HG03159 (cell line): ENCODE results near the gene WDPCP.
"Not testable (repeated sequence)": the region's sequence is repeated elsewhere in the genome, so short reads cannot be mapped to it uniquely, and the experiment has no call there.

Source experiments
- ATAC-seq: cut with Tn5 transposase; IDR thresholded peaks from one replicate; pipeline ENCODE4 v1.9.1; 2021; ENCODE audit warnings: mild to moderate bottlenecking, moderate library complexity; ENCODE audit not compliant: unreplicated experiment

WDPCP gene

GRCh38 chr2:63588385-63589147 lies at the start of gene WDPCP, which contains the start of gene MDH1:
Gene WDPCP (minus strand): TSS chr2:63588477. CDS start chr2:63588271, 206 bp downstream.
Gene MDH1 (plus strand): TSS chr2:63588963. CDS start chr2:63589044, 81 bp downstream.
- peak; percentile 87 for ATAC-seq

DNA sequence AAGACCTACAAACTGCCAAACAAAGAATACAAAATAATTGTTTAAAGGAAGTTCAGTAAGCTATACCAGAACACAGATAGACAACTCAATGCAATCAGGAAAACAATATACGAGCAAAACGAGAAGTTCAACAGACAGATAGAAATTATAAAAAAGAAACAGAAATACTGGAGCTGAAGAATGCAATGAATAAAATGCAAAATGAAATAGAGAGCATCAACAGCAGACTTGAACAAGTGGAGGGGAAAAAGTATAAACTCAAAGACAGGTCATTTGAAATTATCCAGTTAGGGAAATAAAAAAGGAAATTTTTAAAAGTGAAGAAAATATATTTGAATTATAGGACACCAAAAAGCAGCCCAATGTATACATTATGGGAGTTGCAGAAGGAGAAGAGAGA lies 44.1 kb upstream of the WDPCP start:
- no peak for ATAC-seq

GRCh38 chr2:63631501-63631900 lies 43.2 kb upstream of the WDPCP start:
- ATAC-seq = no peak

- ATAC-seq = no peak
These were observed 40.2 kb upstream of the WDPCP start for GRCh38 chr2:63628403-63628942.

DNA sequence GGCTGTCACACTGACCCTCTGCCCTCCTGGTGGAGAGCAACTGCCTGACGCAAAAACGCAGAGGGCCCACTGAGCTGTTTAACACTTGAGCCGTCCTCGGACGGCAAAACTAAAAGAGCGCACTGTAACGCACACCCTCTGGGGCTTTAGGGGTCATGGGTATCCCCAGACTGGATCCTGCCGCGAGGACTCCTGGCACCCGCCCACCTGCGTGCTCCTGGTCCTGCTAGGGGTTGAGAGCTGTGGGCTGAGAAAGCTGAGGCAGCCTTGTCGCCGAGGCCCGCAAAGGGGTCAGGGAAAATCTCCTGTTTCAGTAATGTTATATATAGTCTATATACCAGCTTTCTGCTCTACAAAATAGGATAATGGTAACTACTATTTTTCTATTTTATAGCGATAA lies 39.6 kb upstream of the WDPCP start:
- no peak for ATAC-seq

DNA sequence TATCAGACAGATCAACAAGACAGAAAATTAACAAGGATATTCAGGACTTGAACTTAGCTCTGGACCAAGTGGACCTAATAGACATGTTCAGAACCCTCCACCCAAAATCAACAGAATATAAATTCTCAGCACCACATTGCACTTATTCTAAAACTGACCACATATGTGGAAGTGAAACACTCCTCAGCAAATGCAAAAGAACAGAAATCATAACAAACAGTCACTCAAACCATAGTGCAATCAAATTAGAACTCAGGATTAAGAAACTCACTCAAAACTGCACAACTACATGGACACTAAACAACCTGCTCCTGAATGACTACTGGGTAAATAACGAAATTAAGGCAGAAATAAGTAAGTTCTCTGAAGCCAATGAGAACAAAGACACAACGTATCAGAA lies 35.5 kb upstream of the WDPCP start:
- not testable (repeated sequence) for ATAC-seq

DNA sequence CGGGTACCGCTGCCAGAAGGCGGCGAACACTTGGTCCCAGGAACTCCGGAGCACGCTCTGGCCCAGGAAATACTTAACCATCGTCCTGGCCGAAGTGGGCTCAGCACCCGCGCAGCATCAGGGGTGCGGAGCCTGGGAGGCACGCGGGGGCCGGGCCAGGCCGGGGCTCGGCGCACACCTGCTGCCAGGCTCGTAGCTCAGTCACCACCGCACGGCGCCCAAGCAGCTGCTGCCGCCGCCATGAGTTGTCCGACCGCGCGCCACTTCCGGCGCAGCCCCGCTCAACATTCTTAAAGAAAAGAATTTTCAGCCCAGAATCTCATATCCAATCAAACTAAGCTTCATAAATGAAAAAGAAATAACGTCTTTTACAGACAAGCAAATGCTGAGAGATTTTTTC lies 34.5 kb upstream of the WDPCP start:
- no peak for ATAC-seq

DNA sequence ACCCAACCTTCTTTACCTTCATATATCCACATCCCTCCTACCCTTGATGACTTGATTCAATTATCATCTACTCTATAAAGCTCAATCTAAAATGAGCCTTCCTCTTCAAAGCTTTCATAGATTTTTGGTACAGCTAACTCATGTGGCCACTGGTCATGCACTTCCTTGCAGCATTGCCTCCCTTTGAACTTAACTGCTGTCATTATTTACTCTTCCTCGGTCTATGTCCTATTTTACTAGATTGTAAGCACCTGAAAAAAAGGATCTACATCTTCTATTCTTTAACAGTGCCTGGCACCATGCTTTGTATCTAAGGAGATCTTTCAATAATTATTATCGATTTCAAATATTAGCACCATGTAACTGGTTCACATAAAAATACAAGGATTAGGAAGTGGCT lies 31.1 kb upstream of the WDPCP start:
- ATAC-seq = no peak

DNA sequence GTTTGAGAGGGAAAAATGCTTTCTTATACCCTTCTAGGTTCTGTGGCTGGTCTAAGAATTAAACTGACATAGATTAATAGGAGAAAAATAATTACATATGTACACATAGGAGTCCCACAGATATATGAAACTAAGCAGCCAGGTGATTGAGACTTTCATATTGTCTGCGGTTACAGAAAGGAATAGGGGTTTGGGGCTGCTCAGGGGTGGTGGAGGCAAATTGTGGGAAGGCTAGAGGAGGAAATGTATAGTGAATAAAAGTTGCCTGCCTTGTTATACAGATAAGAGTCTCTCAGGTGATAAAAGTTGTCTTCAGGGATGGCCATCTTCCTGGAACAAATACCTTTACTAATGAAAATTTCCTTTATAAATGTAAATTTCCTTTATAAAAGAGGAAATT lies 29.1 kb upstream of the WDPCP start:
- ATAC-seq = no peak

DNA sequence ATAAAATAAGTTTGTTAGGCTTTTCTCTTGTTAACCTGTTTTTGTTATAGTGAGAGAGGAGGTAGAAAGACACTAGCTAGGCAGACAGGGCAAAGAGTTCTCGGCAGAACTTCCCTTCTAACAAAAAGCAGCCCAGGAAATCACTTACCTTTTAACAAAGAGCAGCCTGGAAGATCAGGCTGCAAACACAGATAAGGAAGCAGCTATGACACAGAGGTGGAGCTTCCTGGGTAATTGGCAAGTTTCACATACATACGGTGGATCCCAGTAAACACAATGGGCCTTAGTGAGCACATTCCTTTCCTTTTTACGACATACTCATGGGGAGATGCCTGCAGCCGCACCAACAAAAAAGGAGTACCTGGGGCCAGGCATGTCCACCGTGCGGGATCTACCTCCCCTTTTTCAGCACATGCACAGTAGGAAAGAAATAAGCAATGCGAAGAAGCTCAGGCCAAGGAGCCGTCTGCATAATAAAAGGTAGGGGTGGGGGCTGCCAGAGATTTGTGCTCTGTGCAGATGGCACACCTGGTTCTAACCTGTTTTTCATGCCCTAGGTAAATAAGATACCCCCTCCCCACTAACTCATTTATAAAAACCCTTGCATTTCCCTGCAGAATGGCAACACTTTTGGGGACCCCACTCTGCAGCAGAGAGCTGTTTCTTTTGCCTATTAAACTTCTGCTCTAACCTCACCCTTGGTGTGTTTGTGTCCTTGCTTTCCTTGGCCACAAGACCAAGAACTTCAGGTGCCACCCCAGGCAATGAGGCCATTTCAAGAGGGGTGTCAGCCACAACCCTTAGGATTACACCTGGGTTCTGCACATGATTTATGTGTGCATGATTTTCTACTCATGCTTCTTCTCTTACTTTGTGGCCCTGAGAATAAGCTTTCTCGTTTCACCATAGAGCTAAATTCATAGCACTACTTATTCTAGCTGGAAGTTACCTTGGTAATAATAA lies 27.0 kb upstream of the WDPCP start:
- no peak for ATAC-seq

- no peak for ATAC-seq
These were observed 26.2 kb upstream of the WDPCP start for GRCh38 chr2:63614448-63614968.

- no peak for ATAC-seq
These were observed 25.2 kb upstream of the WDPCP start for GRCh38 chr2:63613391-63613901.

- no peak for ATAC-seq
These were observed 22.2 kb upstream of the WDPCP start for GRCh38 chr2:63610525-63610924.

- ATAC-seq = not testable (repeated sequence)
These were observed 20.6 kb upstream of the WDPCP start for GRCh38 chr2:63608865-63609264.

DNA sequence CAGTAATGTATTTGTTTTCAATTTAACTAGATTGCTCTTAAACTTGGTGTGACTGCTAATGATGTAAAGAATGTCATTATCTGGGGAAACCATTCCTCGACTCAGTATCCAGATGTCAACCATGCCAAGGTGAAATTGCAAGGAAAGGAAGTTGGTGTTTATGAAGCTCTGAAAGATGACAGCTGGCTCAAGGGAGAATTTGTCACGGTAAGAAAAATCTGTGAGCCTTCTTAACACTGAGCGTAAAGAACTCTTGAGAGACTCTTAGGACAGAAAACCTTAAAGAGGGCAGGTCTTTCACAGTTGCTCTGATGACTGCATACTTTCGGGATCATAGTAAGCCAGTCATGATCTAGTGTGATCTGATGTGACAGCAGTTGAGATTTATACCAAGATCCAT lies 16.4 kb upstream of the WDPCP start:
- no peak for ATAC-seq

DNA sequence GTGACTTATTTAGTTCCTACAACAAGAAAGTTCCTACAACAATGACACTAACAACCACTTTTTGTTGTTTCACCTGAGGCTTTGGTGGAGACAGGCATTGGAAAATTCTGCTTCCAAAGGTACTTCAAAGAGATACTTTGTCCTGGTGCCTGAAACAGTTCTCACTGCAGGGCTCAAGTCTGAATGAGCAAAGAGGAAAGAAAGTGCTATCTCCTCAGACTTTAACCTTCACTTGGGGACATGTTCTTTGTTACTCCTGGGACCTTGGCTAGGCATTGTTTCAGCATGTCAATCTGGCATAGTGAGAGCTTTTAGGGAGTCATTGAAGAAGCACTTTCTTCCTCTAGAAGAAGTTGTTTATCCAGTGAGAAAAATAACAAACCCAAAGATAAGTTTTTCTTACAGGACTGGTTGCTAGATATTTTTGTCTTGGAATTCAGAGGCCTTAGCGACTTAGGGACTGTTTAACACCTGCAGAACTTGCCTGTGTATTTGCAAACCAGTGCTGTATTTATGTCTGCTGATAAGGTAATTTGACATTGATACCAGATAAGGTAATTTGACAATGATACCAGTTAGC lies 12.7 kb upstream of the WDPCP start:
- ATAC-seq = no peak

- ATAC-seq = no peak
These were observed 10.7 kb upstream of the WDPCP start for GRCh38 chr2:63598981-63599380.

GRCh38 chr2:63596401-63596883 lies 8.2 kb upstream of the WDPCP start:
- no peak for ATAC-seq

GRCh38 chr2:63594660-63595059 lies 6.4 kb upstream of the WDPCP start:
- no peak for ATAC-seq

DNA sequence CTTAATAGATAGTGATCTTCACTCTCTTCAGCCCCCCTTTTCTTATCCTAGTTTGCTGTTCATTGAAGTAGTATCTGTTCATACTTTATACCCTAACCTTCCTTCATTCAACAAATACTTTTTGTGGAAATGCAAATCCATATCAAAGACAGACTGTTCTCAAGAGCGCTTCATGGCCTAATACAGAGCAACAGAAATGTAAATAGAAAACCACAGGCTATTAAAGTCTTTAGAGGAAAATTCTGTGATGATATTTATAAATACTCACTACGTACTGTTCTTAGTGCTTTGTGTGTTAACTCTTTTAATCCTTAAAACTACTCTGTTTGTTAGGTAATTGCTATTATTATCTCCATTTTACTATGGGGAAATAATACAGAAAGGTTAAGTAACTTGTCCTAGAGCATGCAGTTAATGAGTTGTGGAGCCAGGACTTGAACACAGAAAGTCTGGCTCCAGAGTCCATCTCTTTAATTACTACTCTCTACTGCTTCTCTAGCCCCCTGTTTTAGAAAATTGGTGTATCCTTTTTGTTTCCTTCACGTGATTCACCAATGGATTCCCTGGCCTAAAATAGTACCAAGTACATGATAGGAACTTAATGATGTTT lies 3.4 kb upstream of the WDPCP start:
- no peak for ATAC-seq
